Activated gamma-delta T cell treated with Interleukin-2 at 50 U/mL for 16 hours (primary cell): ENCODE data around the gene RCOR1.
"Not testable (repeated sequence)": the region's sequence is repeated elsewhere in the genome, so short reads cannot be mapped to it uniquely, and the experiment has no call there.

Experiments
- DNase-seq: peaks from one replicate; pipeline ENCODE4 v3.0.0-alpha.2; 2020

Gene RCOR1

DNA sequence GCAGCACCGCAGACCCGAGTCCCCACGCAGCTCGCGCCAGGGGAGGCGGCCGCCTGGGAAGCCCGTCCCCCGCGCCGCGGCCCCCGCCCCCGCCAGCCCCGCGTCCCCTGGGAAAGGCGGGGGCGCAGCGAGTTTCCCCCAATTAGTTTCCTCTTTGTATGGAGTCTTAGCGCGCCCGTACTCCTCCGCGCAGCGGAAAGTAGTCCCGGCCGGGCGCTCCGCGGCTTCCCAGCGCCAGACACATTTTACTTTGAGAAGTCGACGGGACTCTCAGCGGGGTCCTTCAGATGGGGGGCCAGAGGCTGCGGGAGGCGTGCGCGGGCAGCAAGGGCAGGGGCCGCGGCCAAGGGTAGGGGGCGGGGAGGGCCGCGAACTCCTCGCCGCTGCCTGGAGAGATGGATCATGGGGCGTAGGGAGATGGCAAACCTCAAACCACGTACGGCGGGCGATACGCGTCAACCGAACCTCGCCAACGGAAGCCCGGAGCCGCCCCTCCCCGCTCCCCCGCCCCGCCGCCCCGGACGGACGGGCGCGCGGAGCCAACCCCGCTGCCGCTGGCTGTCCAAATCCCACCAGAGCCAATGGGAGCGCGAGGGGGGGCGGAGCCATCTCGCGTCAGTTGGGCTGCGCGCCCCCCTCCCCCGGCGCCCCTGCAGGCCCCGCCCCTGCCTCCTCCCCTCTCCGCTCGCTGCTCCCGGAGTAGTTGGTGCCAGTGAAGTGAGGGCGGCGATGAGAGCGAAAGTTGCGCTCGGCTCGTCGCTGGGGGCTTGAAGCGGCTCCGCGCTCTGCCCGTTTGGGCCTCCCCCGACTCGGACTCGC lies at the start of gene RCOR1:
RCOR1 (plus strand) TSS at position 706 of the 819 bp plus-strand sequence. CDS start 238 bp downstream, outside the sequence.
- DNase-seq: peak; percentile 98

DNA sequence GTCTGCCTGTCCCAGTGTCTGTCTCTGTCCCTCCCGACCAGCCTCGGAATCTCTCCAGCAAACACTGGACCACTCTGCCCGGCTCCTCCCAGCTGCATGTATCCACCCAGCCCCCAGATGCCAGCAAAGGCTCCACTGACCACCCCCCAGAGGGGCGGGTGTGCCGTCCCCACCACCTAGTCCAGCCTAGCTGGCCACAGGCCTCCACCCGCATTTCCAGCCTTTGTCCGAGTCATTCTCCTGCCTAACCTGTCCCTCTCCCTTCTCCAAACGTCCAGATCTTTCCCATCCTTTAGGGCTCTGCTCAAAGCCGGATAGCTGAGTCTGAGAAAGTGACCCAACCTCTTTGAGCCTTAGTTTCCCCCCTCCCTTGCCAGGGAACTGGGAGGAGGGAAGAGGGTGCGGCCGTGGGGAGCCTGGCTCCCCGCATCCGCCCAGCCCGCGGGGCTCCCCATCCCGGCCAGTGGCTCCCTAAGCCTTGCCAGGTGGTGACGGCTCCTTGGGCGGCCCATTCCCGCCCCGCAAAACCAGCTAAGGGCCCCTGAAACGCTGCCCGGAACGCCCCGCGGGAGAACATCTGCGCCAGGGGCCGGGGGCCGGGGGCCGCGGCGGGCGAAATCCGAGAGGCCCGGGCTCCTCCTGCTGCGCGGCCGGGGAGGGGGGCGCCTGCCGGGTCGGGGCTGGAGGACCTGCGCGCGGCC lies 48.3 kb upstream of the RCOR1 start:
- no peak for DNase-seq

DNA sequence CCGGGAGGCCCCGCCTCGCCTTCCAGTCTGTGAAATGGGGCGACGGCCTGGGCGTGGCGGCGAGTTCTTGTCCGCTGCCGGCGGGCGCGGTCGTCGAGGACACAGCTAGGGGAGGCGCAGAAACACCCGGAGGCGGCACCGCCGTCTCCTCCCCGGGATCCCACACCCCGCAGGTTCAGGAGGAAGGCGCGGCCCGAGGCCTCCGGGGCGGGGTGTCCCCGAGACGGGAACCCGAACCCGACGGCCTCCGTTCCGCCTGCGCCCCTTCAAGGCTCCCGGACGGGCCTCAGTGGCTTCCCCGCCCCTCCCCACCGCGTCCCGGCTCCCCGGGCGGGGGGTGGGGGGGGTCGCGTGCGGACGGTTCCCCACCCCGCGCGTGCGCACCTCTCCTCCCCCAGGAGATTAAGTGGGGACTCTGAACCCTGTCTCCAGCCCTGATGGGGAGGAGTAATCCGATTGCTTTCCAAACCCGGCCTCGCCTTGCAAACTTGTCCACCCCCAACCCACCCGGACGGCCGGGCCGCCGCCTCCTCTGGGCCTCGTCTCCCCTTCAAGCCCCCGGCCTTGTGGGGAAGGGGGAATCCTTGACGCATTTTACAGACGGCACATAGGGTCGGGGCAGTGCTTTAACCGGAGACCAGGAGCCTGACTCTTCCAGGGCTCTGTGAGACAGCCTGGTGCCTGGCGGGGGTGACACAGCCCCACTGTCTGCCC lies 47.5 kb upstream of the RCOR1 start:
- no peak for DNase-seq

DNA sequence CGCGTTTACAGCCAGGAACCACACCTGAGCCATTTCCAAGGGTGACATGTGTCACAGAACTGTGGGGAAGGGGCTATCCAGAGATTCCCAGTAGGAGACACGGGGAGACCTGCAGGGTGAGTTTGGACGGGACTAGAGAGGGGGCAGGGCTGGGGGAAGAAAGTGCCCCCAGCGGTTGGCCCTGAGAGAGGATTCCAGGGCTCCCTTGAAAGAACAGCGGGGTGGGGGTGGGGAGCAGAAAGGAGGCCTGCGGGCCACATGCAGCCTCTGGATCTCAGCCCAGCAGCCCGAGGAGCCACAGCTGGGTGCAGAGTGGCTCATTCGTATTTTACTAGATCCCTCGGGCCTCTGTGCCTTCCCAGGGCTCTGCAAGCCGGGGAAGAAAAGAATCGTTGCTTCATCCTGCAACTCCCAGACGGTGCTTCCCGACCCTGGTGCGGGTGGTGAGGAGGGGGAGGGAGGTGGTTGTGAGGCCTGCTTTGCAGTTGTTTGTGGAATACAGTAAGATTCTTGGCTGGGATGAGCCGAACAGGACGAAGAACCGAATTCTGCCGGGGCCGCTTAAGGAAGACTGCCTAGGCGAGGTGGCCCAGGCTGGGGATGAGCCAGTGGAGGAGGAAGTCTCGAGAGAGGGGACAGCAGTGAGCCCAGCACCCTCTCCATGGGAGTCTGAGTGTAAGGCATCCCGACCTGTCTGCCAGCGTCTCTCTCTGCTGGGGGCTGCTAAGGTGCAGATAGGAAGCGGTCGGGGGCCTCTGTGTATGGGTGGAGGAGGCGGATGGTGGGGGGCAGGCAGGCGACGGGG lies 46.8 kb upstream of the RCOR1 start:
- DNase-seq: no peak

DNA sequence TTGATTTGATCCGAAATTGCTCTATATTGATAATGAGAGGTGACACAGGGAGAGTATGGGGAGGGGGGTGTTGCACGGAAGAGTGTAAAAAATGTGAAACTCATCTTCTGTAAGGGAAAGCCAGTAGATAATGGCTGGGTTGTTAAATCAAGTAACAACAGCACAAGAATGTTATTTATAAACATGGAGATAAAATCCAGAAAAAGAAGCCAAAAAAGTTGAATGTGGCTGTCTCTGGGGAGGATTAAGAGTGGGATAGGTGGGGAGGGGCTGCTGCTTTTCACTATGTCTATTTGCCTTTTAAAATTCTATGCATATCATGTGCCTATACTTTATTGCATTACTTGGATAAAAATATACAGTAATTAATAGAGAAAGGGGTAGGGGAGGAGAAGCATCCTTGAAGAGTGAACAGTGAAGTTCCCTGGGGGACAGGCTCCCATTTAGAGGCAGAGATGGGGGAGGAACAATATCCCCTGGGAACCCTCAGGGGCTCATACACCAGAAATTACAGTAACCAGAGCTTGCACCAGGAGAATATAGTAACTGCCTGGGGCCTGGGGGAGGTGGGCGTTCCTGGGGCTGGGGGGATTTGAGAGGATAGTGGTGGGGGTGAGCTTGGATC lies 43.7 kb upstream of the RCOR1 start:
- no peak for DNase-seq

DNA sequence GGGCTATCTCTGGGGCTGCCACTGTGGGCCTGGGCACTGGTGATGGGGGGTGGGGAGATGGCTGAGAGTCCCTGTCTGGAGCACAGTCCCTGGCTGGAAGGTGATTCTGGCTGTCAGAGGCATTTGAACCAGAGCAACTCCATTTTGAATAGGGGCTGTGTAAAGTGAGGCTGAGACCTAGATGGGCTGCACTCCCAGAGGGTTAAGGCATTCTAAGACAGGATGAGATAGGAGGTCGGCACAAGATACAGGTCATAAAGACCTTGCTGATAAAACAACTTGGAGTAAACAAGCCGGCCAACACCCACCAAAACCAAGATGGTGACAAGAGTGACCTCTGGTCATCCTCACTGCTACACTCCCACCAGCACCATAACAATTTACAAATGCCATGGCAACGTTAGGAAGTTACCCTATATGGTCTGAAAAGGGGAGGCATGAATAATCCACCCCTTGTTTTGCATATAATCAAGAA lies 41.5 kb upstream of the RCOR1 start:
- not testable (repeated sequence) for DNase-seq

DNA sequence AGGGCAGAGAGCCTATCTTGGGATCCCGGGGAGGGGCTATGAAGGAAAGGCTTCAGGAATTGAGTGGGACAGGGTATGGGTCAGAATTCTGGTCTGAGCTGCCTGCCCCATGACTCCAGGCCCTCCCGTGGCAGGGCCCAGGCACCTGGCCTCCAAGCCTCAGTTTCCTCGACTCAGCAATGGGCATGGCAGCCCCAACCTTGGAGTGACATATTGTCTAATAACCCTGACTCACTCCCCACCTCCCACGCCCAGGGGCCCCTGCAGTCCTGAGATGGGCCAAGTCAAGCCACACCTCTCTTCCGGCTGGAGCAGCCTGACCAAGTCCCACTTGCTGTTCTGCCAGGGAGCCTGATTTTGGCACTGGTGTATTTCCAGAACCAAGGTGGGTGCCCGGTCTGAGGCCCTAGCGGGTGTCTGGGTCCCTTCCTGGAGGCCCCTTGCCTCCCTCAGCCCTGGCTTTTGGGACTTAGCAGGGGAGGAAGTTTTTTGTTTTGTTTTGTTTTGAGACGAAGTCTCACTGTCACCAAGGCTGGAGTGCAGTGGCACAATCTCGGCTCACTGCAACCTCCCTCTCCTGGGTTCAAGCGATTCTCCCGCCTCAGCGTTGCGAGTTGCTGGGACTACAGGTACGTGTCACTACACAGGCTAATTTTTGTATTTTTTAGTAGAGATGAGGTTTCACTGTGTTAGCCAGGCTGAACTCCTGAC lies 40.3 kb upstream of the RCOR1 start:
- DNase-seq: no peak

DNA sequence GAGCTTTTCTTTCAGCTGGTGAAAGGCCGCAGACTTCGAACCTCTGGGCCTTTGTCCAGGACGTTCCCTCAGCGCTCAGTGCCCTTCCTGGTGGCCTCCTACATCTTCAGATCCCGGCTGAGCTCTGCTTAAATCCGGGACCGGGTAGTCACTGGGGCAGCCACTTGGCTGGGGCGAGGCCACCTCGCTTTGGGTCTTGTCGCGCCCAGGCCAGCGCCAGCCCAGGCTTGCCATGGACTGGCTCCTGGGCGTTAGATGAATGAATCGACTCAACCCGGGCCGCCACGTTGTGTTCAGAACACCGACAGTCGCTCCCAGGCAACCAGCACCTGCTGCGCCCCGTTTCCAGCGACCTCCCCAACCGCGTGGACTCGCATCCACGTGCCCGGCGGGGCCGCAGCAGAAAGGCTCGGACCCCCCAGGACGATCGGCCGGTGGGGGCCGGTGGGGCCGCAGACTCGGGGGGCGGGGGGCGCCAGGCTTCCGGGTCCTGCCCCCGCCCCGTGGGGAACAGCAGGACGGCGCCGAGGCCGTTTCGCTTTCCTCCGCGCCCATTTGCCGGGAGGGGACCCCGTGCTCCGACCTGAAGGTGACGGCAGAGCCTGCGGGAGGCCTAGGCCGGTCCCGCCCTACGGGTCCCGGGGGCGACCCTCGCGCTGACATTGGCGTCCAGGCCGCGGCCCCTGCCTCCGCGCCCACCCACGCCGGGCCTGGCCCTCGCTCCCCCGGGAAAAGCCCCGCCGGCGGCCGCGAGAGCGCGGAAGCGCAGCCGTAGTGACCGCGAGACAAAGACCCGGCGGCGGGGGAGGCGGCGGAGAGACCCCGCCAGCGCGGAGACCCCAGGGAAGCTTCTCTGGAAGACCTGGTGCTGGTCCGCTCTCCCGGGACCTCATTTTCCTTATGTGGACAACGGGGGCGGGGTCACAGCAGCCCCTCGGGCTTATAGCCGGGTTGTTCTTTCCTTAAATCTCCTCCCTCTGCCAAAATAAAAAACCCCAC lies 37.3 kb upstream of the RCOR1 start:
- peak; percentile 44 for DNase-seq

DNA sequence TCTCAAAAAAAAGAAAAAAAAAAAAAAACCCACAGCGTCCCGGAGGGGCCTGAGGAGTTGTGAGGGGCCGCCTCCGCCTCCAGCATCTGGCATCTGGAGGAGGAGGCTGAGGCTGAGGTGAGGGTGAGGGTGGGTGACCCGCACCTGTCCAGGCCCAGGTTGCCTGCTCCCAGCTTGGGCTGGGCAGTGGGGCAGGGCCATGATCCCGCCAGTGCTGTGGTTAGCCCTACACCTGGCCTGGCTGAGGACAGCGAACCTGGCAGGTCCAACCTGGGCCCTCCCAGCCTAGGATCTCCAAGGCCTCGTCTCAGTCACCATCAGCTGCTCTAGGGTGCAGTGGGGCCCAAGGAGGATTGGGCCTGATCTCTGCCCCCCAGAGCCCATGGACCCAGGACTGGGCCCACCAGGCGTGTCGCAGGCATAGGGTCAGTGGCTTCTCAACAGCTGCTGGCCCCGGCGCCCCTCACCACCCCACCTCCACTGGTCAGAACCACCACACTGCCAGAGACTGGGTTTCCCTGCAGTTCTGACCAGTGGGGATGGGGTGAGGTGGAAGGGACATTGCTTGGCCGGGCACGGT lies 36.3 kb upstream of the RCOR1 start:
- DNase-seq: no peak

DNA sequence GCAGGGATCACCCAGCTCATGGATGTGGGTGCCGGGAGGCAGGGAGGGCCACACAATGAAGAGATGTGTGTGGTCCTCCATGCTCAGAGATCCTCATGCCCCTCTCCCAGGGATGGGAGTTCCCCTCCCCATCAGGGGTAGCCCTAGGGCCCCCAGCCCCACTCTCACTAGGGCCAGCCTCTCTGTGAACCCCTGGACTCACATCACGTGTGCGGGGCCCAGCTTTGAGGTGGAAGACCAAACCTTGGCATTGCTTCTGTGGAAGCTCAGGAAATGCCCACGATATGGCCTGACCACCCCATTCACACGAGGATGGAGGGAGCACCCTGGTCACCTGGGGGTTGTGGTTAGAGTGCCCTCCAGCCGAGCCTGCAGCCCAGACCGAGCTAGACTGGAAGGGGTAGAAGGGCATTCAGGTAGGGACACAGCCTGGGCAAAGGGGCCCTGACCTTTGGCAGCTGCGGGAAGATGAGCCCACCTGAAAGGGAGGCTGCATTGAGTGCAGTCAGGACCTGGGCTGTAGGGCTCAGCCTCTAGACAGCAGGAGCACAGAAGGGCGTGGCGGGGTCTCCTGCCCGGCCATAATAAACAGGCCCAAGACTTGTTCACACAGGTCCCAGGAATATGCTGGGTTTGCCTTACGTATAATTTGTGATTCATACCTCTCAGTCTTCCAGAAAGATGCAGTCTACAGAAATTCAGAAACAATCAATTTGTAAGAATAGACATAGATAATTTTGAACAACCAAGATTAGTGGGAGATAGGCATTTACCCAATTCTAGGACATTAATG lies 34.8 kb upstream of the RCOR1 start:
- DNase-seq: no peak

DNA sequence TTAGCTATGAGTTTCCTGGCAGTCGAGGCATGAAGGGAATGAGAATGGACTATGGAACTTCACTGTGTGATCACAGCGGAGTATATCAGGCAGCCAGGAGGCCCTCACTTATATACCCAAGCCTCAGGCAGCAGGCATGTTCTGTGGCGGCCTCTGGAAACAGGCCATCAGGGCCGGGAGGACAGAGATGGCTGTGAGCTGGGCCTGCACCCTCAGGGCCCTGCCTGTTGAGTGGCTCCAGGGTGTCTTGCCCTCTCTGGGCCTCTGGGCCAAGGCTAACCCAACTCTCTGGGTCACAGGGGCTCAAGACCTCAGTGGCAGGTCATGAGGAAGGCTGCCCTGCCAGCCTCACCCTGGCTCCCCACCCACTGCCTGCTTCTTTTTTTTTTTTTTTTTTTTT lies 33.9 kb upstream of the RCOR1 start:
- no peak for DNase-seq

DNA sequence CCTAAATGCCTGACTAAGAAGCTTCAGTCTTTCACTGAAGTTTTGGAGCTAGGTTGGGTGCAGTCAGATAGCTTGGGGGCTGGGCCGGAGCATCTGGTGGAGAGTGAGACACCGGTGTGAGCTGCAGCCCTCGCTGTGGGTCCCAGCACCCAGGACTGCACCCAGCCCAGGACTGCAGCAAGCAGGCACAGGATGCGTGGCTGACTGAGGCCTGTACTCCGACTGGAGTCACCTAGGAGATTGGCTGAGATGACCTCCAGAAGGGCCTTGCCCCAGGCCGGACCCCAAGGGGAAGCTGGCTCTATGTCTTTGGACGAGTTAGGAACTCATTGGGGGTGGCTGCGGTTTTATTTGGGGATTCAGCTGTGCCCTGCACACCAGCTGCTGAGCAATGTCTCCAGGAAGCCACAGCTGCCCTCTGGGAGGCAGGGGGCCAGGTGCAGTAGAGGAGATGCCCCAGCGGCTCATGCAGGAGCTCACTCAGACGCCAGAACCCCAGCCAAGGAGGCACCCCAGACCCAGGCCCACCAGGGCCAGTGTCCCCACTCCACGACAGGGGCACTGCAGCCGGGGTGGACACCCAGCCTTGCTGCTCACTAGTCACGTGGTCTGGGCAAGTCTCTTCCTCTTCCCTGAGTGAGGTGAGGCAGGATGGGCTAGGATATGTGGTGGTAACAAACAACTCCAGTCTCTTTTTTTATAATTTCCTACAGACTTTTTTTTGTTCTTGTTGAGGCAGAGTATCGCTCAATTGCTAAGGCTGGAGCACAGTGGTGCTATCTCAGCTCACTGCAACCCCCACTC lies 31.8 kb upstream of the RCOR1 start:
- DNase-seq: no peak

DNA sequence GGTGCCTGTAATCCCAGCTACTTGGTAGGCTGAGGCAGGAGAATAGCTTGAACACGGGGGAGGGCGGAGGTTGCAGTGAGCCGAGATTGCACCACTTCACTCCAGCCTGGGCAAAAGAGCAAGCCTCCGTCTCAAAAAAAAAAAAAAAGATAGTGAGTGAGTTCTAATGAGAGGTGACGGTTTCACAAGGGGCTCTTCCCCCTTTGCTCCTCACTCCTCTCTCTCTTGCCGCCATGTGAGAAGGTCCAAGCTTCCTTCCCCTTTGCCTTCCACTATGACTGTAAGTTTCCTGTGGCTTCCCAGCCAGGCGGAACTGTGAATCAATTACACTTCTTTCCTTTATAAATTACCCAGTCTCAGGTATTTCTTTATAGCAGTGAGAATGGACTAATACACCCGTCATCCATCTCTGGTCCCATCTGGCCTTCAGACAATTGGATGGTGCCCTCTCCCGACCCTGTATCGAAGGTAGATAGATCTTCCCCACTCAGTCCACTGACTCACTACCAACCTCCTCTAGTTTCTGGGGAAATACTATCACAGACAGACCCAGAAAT lies 27.0 kb upstream of the RCOR1 start:
- no peak for DNase-seq

DNA sequence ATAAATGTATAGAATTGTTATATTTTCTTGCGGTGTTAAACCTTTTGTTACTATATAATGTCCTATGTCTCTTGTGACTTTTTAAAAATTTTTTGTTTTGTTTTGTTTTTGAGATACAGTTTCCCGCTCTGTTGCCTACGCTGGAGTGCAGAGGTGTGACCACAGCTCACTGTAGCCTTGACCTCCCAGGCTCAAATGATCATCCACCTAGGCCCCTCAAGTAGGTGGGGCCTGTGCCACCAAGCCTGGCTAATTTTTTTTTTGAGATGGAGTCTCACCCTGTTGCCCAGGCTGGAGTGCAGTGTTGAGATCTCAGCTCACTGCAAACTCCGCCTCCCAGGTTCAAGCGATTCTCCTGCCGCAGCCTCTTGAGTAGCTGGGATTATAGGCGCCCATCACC lies 26.5 kb upstream of the RCOR1 start:
- DNase-seq: no peak

DNA sequence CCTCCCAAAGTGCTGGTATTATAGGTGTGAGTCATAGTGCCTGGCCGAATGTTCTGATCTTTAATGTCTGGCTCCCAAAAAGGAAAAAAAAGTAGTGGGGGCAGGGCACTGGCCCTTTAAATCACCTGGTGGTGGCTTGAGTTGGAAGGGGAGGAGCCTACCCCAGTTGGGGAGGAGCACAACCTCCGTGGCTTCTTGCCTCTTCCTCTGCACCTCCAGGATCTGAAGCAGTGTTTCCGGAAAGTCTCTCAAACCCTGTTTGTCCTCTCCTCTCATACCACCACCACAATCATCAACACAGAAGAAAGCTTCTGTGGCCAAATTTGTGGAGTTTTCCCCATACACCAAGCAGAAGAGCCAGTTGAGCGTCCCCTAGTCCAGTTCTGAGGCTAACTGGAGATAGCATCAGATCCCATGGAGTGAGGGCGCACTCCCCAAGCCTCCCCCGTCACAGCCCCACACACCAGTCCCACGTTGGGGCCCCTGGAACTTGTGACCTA lies 24.3 kb upstream of the RCOR1 start:
- DNase-seq: peak; percentile 56

DNA sequence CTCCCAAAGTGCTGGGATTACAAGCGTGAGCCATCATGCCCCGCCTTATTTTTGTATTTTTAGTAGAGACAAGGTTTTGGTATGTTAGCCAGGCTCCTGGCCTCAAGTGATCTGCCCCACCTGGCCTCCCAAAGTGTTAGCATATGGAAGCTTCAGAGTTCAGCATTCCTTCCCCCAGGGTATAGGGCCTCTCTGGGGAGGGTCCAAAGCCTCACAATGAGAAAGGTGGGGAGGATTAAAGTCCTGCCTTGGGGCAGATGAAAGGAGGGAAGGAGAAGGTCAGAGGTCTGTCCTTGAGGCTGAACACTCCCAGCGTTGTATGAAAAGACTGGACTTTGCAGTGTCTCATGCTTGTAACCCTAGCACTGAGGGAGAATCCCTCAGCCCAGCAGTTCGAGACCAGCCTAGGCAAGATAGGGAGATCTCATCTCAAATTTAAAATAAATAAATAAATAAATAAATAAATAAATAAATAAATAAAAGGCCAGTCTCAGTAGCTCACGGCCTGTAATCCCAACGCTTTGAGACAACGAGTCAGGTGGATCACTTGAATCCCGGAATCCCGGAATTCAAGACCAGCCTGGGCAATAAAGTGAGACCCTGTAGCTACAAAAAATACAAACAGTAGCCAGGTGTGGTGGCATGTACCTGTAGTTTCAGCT lies 22.0 kb upstream of the RCOR1 start:
- DNase-seq: no peak

DNA sequence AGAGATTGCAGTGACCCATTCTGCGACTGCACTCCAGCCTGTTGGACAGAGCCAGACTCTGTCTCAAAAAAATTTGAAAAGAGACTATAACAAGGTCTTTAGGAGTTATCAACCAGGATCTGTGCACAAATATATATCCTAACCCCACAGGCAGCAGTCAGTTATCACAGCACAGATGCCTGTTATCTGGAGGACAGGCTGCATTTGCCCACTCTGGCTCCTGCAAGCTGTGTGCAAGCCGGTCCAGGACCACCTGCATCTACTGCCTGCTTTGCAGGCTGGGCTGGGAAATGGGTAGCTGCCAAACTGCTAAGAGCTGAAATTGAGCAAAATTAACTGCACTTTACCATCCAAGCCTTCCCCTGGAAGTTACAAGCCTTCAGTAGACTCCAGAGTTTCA lies 21.4 kb upstream of the RCOR1 start:
- no peak for DNase-seq
